Liver (tissue), 9 donors: Measurements from ENCODE around the gene SLC9A3. TPM values are rescaled to one million over a fixed set of nuclear protein-coding genes. Genes with fewer than 3 reads are reported as not detected.
"Not testable (repeated sequence)": the region's sequence is repeated elsewhere in the genome, so short reads cannot be mapped to it uniquely, and the experiment has no call there.

Experiments
- DNase-seq: peaks from one replicate; pipeline ENCODE4 v3.0.0-alpha.2; 2017; ENCODE audit warnings: low spot score
- H3K27ac ChIP-seq, 2 donors: one replicate each; pipeline ENCODE4 v1.7.0; 2013; ENCODE audit warnings: inconsistent platforms in 2 of 2, low read length in 2 of 2, control low read depth in 1 of 2, low read depth in 1 of 2, mild to moderate bottlenecking in 1 of 2
- H3K27me3 ChIP-seq, 4 donors: one replicate each; pipeline versions ENCODE4 v1.6.1 to v1.7.0; 2013; ENCODE audit warnings: low read length in 3 of 4, inconsistent platforms in 1 of 4, mild to moderate bottlenecking in 1 of 4, moderate library complexity in 1 of 4; ENCODE audit not compliant: control insufficient read depth in 4 of 4, insufficient read depth in 4 of 4
- H3K36me3 ChIP-seq, 4 donors: one replicate each; pipeline versions ENCODE4 v1.6.1 to v1.7.0; 2013; ENCODE audit warnings: low read length in 3 of 4, mild to moderate bottlenecking in 3 of 4, low read depth in 1 of 4, moderate library complexity in 1 of 4; ENCODE audit not compliant: control insufficient read depth in 4 of 4, insufficient read depth in 3 of 4
- H3K4me1 ChIP-seq, 4 donors: one replicate each; pipeline versions ENCODE4 v1.6.1 to v1.7.0; 2013; ENCODE audit warnings: low read length in 3 of 4, mild to moderate bottlenecking in 3 of 4, moderate library complexity in 1 of 4; ENCODE audit not compliant: control insufficient read depth in 4 of 4, insufficient read depth in 4 of 4
- H3K4me3 ChIP-seq, 3 donors: one replicate each; pipeline versions ENCODE4 v1.6.1 to v1.7.0; 2013; ENCODE audit warnings: low read length in 3 of 3, control low read depth in 1 of 3, low read depth in 1 of 3, mild to moderate bottlenecking in 1 of 3
- H3K9ac ChIP-seq, 2 donors: one replicate each; pipeline ENCODE4 v1.7.0; 2013; ENCODE audit warnings: low read length in 2 of 2, mild to moderate bottlenecking in 2 of 2, moderate library complexity in 2 of 2, control low read depth in 1 of 2, low read depth in 1 of 2
- H3K9me3 ChIP-seq, 4 donors: one replicate each; pipeline versions ENCODE4 v1.6.1 to v1.7.0; 2013; ENCODE audit warnings: low read length in 3 of 4; ENCODE audit not compliant: control insufficient read depth in 4 of 4
- EGR1 ChIP-seq, 2 donors: IDR thresholded peaks; 2 replicates each; pipeline ENCODE4 v1.6.1; 2016 to 2018; ENCODE audit warnings: antibody characterized with exemption in 2 of 2, low read depth in 2 of 2
- FOXA1 ChIP-seq: IDR thresholded peaks from 2 replicates; pipeline ENCODE4 v1.6.1; 2016; ENCODE audit warnings: antibody characterized with exemption
- FOXA2 ChIP-seq: IDR thresholded peaks from 2 replicates; pipeline ENCODE4 v1.6.1; 2016; ENCODE audit warnings: antibody characterized with exemption
- HNF4A ChIP-seq, 2 donors: conservative IDR thresholded peaks; 2 replicates each; pipeline ENCODE4 v1.6.1; 2016; ENCODE audit warnings: antibody characterized with exemption in 2 of 2, mild to moderate bottlenecking in 2 of 2
- NR2F2 ChIP-seq: IDR thresholded peaks from 2 replicates; pipeline ENCODE4 v1.6.1; 2016; ENCODE audit warnings: antibody characterized with exemption
- RAD21 ChIP-seq, 2 donors: IDR thresholded peaks; 2 replicates each; pipeline ENCODE4 v1.6.1; 2016; ENCODE audit warnings: antibody characterized with exemption in 2 of 2, mild to moderate bottlenecking in 2 of 2
- SP1 ChIP-seq: IDR thresholded peaks from 2 replicates; pipeline ENCODE4 v1.6.1; 2018; ENCODE audit warnings: antibody characterized with exemption, mild to moderate bottlenecking
- WGBS: extraction: QIAGEN DNeasy Blood & Tissue Kit; methylation state at CpG from one replicate; pipeline ENCODE4 v1.1.7; 2013; 5-methylcytosine and 5-hydroxymethylcytosine counted together
- polyA plus RNA-seq, 2 donors: library from polyadenylated mRNA; stranded (reverse) in 1 of 2; unstranded in 1 of 2; fragments of 200-250 nt in 1 of 2; fragments of >200 nt in 1 of 2; fragmentation: Nextera tagmentation in 1 of 2; extraction: Ambion mirVana in 1 of 2; gene quantifications; one replicate each; pipeline versions ENCODE4 v1.2.1 to v1.2.3, GENCODE V29; 2013 to 2015
- total RNA-seq, 2 donors: library from RNA; depleted of rRNA; stranded (reverse); fragments of >200 nt; gene quantifications; one replicate each; pipeline ENCODE4 v1.2.3, GENCODE V29; 2014
- TF ChIP-seq, protein P1 (sequence below): IDR thresholded peaks from 2 replicates; pipeline ENCODE4 v1.6.1; 2016; ENCODE audit warnings: antibody characterized with exemption
- TF ChIP-seq, protein P2 (sequence below): IDR thresholded peaks from 2 replicates; pipeline ENCODE4 v1.6.1; 2016; ENCODE audit warnings: antibody characterized with exemption, mild to moderate bottlenecking
- TF ChIP-seq, protein P3 (sequence below): fragments of 150-350 bp; IDR thresholded peaks from 2 replicates; pipeline ENCODE4 v1.5.1; 2017; ENCODE audit warnings: improper control_type of control experiment, low read depth, low read length; ENCODE audit not compliant: missing input control
- TF ChIP-seq, protein P4 (sequence below): IDR thresholded peaks from 2 replicates; pipeline ENCODE4 v1.6.1; 2016; ENCODE audit warnings: antibody characterized with exemption
- donor health status: healthy.
- donor health status: healthy.
- donor health status: healthy.
- donor health status: healthy.
- donor health status: healthy.

SLC9A3 gene
- total and polyA plus RNA-seq, 4 donors = 0.31 to 1.0 (median 0.67) TPM

DNA sequence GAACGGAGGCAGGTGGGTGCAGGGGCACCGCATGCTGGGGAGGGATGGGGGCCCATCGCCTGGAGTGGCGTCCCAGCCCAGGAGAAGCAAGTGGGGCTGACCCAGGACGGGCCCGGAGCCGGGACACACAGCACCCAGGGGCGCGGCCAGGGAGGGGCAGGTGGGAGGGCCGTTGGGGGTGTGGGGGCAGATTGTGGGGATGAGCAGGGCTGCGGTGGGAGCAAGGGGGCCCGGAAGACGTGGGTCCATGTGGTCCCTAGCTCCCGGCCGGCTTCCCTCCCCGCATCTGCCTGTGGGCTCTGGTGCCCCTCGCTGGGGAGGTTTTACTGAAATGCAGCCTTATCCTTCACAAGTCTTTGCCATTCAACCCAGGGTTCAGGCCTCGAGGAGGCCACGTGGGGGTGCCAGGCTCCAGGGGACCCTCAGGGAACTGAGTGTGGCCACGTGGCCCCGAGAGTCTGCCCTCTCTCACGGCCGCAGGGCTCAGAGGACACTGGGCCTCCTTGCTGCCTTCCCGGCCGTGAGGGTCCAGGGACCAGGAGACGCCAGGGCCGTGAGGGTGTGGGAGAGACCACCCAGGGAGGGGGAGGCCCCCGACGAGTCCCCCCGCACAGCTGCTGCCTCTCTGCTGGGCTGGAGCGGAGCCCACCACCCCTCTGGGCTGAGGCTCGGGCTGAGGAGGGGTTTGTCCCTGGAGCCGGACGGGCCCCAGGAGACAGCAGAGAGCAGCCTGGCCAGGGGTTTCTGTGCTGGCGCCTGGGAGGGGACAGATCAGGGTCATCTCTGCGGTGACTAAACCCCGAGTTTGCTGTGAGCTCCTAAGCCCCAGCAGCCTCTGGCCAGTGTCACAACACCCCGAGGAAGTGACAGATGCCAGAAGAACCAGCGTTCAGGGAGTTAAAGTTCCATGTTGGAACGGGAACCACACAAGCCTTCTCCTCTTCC is 35.2 kb downstream of the SLC9A3 start:
- Histone ChIP-seq H3K4me1 (no peaks in the 10 kb centered on the region), H3K4me3 (no peak overlapping the region), H3K36me3 (no peaks in the 10 kb centered on the region), H3K9ac (no peak overlapping the region), H3K9me3 (no peaks in the 10 kb centered on the region), H3K27me3 (no peaks in the 10 kb centered on the region), H3K27ac (no peak overlapping the region)
- TF ChIP-seq RAD21 (IDR thresholded peaks at IDR 0.05) (no peak), HNF4A (conservative IDR thresholded peaks at IDR 0.05) (no peak), SP1 (no peak), NR2F2 (no peak), FOXA2 (no peak), EGR1 (IDR thresholded peaks at IDR 0.05; ENCODE audit: low read depth in 2 of 2) (no peak)
- TF ChIP-seq, protein P1, sequence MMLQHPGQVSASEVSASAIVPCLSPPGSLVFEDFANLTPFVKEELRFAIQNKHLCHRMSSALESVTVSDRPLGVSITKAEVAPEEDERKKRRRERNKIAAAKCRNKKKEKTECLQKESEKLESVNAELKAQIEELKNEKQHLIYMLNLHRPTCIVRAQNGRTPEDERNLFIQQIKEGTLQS = no peak
- TF ChIP-seq, protein P2, sequence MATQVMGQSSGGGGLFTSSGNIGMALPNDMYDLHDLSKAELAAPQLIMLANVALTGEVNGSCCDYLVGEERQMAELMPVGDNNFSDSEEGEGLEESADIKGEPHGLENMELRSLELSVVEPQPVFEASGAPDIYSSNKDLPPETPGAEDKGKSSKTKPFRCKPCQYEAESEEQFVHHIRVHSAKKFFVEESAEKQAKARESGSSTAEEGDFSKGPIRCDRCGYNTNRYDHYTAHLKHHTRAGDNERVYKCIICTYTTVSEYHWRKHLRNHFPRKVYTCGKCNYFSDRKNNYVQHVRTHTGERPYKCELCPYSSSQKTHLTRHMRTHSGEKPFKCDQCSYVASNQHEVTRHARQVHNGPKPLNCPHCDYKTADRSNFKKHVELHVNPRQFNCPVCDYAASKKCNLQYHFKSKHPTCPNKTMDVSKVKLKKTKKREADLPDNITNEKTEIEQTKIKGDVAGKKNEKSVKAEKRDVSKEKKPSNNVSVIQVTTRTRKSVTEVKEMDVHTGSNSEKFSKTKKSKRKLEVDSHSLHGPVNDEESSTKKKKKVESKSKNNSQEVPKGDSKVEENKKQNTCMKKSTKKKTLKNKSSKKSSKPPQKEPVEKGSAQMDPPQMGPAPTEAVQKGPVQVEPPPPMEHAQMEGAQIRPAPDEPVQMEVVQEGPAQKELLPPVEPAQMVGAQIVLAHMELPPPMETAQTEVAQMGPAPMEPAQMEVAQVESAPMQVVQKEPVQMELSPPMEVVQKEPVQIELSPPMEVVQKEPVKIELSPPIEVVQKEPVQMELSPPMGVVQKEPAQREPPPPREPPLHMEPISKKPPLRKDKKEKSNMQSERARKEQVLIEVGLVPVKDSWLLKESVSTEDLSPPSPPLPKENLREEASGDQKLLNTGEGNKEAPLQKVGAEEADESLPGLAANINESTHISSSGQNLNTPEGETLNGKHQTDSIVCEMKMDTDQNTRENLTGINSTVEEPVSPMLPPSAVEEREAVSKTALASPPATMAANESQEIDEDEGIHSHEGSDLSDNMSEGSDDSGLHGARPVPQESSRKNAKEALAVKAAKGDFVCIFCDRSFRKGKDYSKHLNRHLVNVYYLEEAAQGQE = no peak
- 64% methylated on average over 40 of the region's 40 CpGs for WGBS
- no peak for DNase-seq

DNA sequence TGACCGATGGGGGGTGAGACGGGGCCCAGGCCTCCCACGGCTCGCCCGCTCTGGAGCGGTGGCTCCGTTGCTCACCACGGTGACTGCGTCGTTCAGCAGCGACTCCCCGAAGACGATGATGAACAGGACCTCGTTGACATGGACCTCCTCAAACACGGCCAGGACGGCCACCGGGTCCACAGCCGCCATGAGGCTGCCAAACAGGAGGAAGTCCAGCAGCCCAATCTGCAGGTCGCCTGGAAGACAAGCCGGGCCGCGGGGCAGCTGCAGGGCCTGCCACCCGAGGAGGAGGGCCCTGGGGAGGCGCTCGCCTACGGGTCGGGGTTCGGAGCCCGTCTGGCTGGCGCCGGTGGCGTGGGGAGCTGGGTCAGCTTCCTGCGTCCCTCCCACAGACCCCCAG is 36.0 kb downstream of the SLC9A3 start:
- WGBS = 89% methylated on average over 33 of the region's 33 CpGs
- no peaks in the 10 kb centered on the region for H3K9me3 ChIP-seq
- no peak for DNase-seq
- no peaks in the 10 kb centered on the region for H3K27me3 ChIP-seq
- H3K4me1 ChIP-seq = no peaks in the 10 kb centered on the region
- no peak overlapping the region for H3K4me3 ChIP-seq
- H3K9ac ChIP-seq = no peak overlapping the region
- TF ChIP-seq FOXA1 (no peak), RAD21 (IDR thresholded peaks at IDR 0.05) (no peak), HNF4A (conservative IDR thresholded peaks at IDR 0.05) (no peak)
- TF ChIP-seq, protein P1 = no peak
- TF ChIP-seq, protein P3, sequence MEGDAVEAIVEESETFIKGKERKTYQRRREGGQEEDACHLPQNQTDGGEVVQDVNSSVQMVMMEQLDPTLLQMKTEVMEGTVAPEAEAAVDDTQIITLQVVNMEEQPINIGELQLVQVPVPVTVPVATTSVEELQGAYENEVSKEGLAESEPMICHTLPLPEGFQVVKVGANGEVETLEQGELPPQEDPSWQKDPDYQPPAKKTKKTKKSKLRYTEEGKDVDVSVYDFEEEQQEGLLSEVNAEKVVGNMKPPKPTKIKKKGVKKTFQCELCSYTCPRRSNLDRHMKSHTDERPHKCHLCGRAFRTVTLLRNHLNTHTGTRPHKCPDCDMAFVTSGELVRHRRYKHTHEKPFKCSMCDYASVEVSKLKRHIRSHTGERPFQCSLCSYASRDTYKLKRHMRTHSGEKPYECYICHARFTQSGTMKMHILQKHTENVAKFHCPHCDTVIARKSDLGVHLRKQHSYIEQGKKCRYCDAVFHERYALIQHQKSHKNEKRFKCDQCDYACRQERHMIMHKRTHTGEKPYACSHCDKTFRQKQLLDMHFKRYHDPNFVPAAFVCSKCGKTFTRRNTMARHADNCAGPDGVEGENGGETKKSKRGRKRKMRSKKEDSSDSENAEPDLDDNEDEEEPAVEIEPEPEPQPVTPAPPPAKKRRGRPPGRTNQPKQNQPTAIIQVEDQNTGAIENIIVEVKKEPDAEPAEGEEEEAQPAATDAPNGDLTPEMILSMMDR = no peak
- TF ChIP-seq, protein P4, sequence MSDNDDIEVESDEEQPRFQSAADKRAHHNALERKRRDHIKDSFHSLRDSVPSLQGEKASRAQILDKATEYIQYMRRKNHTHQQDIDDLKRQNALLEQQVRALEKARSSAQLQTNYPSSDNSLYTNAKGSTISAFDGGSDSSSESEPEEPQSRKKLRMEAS = no peak
- no peaks in the 10 kb centered on the region for H3K36me3 ChIP-seq
- H3K27ac ChIP-seq = no peak overlapping the region

DNA sequence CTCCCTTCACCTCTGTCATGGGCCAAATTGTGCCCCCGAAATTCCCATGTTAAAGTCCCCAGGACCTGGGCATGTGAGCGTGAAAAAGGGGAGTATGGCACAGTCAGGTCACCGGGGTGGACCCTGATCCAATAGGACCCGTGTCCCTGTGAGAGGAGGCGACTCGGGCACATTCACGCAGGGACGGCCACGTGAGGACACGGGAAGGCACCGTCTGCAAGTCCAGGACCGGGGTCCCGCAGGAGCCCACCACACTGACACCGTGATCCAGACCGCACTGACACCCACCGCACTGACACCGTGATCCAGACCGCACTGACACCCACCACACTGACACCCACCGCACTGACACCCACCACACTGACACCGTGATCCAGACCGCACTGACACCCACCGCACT is 37.7 kb downstream of the SLC9A3 start:
- H3K4me1 ChIP-seq, H3K9me3 ChIP-seq, H3K36me3 ChIP-seq, H3K27ac ChIP-seq, H3K27me3 ChIP-seq, DNase-seq, H3K9ac ChIP-seq, H3K4me3 ChIP-seq: not testable (repeated sequence)
- WGBS = 87% methylated on average over 18 of the region's 22 CpGs
